GM19351 (cell line): ENCODE results near the gene SCNN1G.
"Not testable (repeated sequence)": the region's sequence is repeated elsewhere in the genome, so short reads cannot be mapped to it uniquely, and the experiment has no call there.

Source experiments
- ATAC-seq: cut with Tn5 transposase; IDR thresholded peaks from one replicate; pipeline ENCODE4 v1.9.1; 2021; ENCODE audit warnings: mild to moderate bottlenecking, moderate library complexity; ENCODE audit not compliant: unreplicated experiment

The SCNN1G gene

DNA sequence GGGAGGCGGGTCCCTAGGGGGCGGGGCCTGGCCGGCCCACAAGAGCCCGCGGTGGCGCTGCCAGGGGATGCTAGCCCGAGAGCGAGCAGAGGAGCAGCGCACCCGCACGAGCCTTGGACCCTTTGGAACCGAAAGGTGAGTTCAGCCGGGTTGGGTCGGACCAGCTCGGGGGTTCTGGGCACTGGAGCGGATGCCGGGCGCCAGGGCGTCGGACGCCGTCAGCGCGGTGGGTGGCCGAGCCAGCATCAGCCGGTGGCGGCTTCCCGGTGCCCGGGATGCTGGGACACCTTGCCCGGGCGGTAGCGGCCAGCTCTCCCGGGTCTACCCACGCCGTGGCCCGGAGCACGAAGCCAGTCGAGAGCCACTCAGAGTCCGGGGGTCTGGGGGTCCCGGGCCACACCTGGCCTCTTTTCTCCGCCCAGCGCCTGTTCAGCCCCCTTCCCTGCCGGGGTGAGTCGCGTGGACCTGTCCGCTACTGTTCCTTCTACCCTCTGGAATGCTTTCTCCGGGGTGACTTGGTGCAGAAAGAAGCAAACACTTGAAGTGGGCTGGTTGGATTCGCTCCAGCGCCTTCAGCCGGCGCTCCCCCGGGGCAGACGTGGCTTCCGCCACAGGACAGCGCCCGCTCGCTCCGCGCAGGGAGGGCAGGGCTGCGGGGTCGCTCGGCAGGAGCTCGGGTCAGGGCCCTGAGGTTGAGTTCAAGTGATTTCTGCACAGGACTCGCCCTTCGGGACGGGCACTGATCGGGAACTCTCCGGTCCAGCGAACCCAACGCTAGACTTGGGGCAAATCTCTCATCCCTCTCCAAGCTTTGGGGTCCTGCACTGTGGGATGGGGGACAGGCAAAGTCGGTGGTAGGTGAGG is at the start of gene SCNN1G:
Gene SCNN1G (plus strand): TSS at position 67 of the 864 bp plus-strand sequence. CDS start 3,527 bp downstream, outside the sequence.
- ATAC-seq: peak; percentile 11

GRCh38 chr16:23132775-23133463 is 49.6 kb upstream of the SCNN1G start:
- no peak for ATAC-seq

DNA sequence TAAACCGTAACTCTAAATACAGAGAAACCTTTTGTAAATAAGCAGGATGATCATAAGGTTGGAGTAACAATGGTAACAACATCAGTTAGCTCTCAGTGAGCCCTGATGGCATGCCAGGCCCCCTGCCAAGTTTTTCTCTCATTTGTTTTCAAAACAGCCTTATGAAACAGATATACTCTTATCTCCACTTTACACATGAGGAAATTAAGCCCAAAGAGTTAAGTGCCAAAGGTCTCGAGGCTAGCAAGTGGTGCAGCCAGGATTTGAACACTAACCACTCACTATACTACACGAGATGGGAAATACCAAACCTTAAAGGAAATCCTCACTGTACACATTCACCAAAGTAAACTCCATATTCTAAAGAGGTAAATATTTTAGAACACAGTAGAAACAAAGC is 48.3 kb upstream of the SCNN1G start:
- no peak for ATAC-seq

DNA sequence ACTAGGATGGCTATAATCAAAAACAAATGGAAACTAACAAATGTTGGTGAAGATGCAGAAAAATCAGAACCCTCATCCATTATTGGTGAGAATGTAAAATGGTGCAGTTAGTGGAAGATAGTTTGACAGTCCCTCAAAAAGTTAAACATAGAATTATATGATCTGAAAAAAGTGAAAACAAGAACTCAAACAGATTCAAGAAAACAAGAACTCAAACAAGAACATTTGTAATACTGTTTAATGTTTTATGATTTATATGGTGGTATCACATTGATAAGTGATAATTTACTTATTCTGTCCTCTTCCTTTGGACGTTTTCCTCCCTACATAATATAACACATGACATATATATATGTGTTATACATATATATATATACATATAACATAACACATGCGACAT is 45.3 kb upstream of the SCNN1G start:
- ATAC-seq: no peak

DNA sequence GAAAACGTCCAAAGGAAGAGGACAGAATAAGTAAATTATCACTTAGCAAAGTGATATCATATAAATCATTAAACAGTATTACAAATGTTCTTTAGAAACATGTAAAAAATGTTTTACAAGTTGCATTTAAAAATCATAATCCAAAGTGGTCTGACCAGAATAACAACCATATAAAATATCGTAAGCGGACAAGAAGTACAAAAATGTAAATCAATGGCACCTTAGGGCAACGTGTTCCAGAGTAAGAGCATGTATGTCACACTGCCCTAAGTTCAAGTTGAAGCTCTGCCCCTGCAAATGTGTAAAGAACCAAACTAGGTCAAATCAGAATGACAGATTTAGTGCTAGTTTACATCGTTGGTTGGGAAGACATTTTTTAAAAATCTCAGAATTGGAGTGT is 44.7 kb upstream of the SCNN1G start:
- no peak for ATAC-seq

DNA sequence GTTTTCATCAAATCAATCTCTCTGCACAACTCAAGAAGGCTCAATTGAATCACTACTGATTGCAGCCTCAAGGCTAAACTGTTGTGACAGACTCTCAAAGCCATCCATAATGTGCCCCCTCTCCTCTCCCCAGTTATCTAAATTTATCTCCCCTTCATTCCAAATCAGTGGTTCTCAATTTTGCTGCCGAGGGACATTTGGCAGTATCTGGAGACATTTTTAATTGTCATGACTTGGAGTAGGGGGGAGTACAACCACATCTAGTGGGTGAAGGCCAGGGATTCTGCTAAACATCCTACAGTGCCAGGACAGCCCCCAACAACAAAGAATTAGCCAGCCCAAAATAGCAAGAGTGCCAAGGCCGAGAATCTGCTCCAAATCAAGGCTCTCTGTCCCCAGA is 42.4 kb upstream of the SCNN1G start:
- no peak for ATAC-seq

- no peak for ATAC-seq
These were observed 41.5 kb upstream of the SCNN1G start for GRCh38 chr16:23141033-23141432.

DNA sequence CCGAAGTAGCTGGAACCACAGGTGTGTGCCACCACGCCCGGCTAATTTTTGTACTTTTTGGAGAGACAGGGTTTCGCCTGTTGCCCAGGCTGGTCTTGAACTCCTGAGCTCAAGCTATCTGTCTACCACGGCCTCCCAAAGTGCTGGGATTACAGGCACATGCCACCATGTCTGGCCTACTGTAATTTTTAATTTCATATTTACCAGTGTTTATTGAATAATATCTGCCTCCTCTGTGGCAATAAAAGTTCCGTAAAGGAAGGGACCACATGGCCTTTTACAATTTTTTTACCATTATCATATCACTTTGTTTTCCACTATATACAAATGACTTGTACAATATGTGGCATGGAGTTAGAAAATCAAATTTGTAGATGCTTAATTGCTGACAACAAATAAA is 41.0 kb upstream of the SCNN1G start:
- no peak for ATAC-seq

DNA sequence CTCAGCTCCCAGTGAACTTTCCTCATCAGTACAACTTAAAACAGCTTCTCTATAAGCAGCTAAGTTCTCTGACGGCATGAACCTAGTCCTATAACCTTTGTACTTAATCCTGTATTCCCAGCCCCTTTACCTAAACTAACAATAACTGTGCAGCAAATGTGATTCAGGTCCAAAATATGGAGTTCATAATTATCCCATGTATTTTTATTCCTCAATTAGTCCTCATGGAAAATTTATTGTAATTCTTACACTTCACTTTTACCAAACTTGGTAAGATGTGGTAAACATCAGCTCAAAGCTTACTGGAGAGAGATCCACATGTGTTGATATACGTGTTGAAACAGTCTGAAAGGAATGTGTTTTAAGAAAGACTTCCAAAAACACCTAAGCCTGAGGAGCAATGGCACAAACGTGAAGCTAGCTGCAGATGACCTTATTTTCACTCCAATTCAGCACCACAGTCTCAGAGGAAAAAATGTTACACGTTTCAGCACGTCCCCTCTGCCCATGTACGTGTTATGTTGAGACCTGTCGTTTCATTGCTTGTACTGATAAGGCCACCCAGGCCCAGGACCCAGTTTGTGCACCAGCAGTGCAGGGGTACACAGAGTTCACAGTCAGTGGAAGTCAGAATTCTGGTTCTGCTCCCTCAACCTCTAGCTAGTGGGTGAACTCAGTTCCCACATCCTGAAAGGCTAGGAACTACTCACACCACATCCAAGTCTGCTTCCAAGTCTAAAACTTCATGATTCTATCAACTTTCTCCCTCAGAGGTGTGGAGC is 40.4 kb upstream of the SCNN1G start:
- no peak for ATAC-seq

GRCh38 chr16:23143391-23143790 is 39.2 kb upstream of the SCNN1G start:
- no peak for ATAC-seq

- ATAC-seq: not testable (repeated sequence)
These were observed 38.2 kb upstream of the SCNN1G start for GRCh38 chr16:23144393-23144792.

- no peak for ATAC-seq
These were observed 37.4 kb upstream of the SCNN1G start for GRCh38 chr16:23145186-23145585.

GRCh38 chr16:23145608-23146007 is 36.9 kb upstream of the SCNN1G start:
- no peak for ATAC-seq

GRCh38 chr16:23146877-23147601 is 35.5 kb upstream of the SCNN1G start:
- ATAC-seq: no peak

DNA sequence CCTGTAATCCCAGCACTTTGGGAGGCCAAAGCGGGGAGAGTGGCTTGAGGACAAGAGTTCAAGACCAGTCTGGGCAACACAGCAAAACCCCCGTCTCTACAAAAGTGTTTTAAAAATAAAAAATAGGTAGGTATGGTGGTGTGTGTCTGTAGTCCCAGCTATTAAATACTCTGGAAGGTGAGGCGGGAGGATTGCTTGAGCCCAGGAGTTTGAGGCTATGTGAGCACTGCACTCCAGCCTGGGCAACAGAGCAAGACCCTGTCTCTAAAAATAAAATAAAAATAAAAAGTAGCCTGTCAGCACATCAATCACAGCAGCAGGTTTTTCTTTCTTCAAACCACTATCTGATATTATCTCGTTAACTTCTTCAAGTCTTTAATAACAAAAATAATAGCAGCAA is 34.9 kb upstream of the SCNN1G start:
- no peak for ATAC-seq

DNA sequence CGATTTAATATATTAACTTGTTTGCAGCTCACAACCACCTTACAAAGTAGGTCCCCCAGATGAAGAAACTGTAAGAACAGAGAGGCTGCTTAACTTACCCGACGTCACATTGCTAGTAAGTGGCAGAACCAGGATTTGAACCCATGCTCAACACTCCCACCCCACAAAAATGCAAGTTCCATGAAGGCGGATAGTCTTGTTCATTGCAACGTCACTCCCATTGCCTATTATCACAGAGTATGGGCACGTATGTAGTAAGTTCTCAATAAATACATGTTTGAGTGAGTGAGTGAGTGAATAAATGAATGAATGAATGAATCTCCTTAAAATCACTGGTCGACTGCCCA is 34.4 kb upstream of the SCNN1G start:
- no peak for ATAC-seq

- peak; percentile 38 for ATAC-seq
These were observed 33.9 kb upstream of the SCNN1G start for GRCh38 chr16:23148513-23149266.

- ATAC-seq: peak; percentile 95
These were observed 33.1 kb upstream of the SCNN1G start, which contains the start of gene USP31 for GRCh38 chr16:23149267-23149992. USP31 (minus strand) TSS chr16:23149452; CDS start chr16:23149270, 182 bp downstream.

DNA sequence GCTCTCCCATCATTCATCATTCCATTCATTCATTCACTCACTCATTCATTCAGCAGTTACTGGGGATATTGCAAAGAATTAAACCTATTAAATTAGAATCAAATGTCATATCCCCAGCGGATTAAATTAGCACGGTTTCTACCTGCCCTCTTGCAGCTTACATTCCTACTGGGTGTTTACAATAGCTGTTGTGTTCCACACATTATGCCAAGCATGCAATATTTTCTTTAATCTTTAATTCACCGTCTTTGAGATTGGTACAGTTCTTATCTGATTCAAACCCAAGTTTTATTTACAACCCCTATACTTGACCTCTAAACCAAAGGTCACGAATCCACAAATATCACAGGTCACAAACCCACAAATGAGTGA is 32.6 kb upstream of the SCNN1G start:
- no peak for ATAC-seq
